GM12878 (cell line): ENCODE measurements around the gene OR14C36.

ENCODE experiments used
- CHD2 ChIP-seq: IDR thresholded peaks from 2 replicates; pipeline ENCODE4 v1.6.1; 2011; ENCODE audit warnings: low read depth, low read length, improper control_type of control experiment, borderline replicate concordance
- CREM ChIP-seq: IDR thresholded peaks from 2 replicates; pipeline ENCODE4 v1.6.1; 2014; ENCODE audit warnings: antibody characterized with exemption, low read depth
- EP300 ChIP-seq, 2 experiments: fragments of 150-350 bp in 1 of 2; IDR thresholded peaks; 2 replicates each; pipeline ENCODE4 v1.6.1; 2011 to 2012; ENCODE audit warnings: low read depth in 2 of 2, low read length in 2 of 2, borderline replicate concordance in 1 of 2, improper control_type of control experiment in 1 of 2, inconsistent platforms in 1 of 2; ENCODE audit not compliant: control insufficient read depth in 1 of 2
- EZH2 ChIP-seq: IDR thresholded peaks from 2 replicates; pipeline ENCODE4 v1.6.1; 2012; ENCODE audit warnings: low read depth, mild to moderate bottlenecking, control low read depth, inconsistent platforms, low read length, borderline replicate concordance; ENCODE audit not compliant: control insufficient read depth
- MEF2A ChIP-seq: IDR thresholded peaks from 2 replicates; pipeline ENCODE4 v1.6.1; 2011; ENCODE audit warnings: low read depth, mild to moderate bottlenecking, low read length, moderate library complexity; ENCODE audit not compliant: insufficient read depth
- PML ChIP-seq: IDR thresholded peaks from 2 replicates; pipeline ENCODE4 v1.6.1; 2012; ENCODE audit warnings: low read length, inconsistent platforms
- POLR2AphosphoS5 ChIP-seq: IDR thresholded peaks from 2 replicates; pipeline ENCODE4 v1.6.1; 2011; ENCODE audit warnings: mild to moderate bottlenecking, low read length, inconsistent platforms
- RAD21 ChIP-seq: IDR thresholded peaks from 2 replicates; pipeline ENCODE4 v1.6.1; 2011; ENCODE audit warnings: mild to moderate bottlenecking, low read depth, low read length, moderate library complexity; ENCODE audit not compliant: insufficient read depth
- TF ChIP-seq, protein P1 (sequence below): fragments of 450-650 bp; IDR thresholded peaks from 2 replicates; pipeline ENCODE4 v1.6.1; 2014; ENCODE audit warnings: mild to moderate bottlenecking
- TF ChIP-seq, protein P2 (sequence below): IDR thresholded peaks from 2 replicates; pipeline ENCODE4 v1.6.1; 2012; ENCODE audit warnings: improper control_type of control experiment, low read depth, low read length; ENCODE audit not compliant: insufficient replicate concordance
- TF ChIP-seq, protein P3 (sequence below), 3 experiments: IDR thresholded peaks in 2 of 3; conservative IDR thresholded peaks in 1 of 3; 2 replicates each; pipeline ENCODE4 v1.5.1; 2011; ENCODE audit warnings: low read depth in 3 of 3, low read length in 3 of 3, mild to moderate bottlenecking in 3 of 3, control low read depth in 2 of 3, moderate library complexity in 2 of 3, inconsistent platforms in 1 of 3, mixed read lengths in 1 of 3; ENCODE audit not compliant: control insufficient read depth in 2 of 3, insufficient read depth in 1 of 3; ENCODE audit errors: extremely low read depth in 1 of 3
- TF ChIP-seq, protein P4 (sequence below): fragments of 450-650 bp; IDR thresholded peaks from 2 replicates; pipeline ENCODE4 v1.6.1; 2017; ENCODE audit warnings: low read depth, mild to moderate bottlenecking, moderate library complexity
- TF ChIP-seq, protein P5 (sequence below): fragments of 150-350 bp; IDR thresholded peaks from 2 replicates; pipeline ENCODE4 v1.6.1; 2016; ENCODE audit warnings: low read depth, low read length
- TF ChIP-seq, protein P6 (sequence below): fragments of 450-650 bp; IDR thresholded peaks from 2 replicates; pipeline ENCODE4 v1.6.1; 2016; ENCODE audit warnings: mild to moderate bottlenecking

DNA sequence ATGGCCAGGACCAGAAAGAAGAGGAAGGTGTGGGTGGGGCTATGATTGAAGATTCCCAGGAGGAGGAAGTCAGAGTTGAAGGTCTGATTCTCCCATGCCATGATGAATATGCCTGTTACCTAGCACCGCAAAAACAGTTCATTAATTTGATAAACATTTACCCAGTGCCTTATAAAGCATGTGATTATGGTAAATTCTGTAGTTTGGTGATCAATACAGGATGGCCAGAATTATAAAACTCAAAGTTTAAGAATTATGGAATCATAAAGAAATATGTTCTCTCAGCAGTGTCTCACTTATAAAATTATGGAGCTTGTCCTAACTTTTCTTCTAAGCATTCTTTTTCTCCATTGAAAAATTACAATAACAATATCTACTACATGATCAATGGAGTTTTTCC lies 24.1 kb upstream of the OR14C36 start, which contains the start of gene OR2M7:
- TF ChIP-seq, protein P1, sequence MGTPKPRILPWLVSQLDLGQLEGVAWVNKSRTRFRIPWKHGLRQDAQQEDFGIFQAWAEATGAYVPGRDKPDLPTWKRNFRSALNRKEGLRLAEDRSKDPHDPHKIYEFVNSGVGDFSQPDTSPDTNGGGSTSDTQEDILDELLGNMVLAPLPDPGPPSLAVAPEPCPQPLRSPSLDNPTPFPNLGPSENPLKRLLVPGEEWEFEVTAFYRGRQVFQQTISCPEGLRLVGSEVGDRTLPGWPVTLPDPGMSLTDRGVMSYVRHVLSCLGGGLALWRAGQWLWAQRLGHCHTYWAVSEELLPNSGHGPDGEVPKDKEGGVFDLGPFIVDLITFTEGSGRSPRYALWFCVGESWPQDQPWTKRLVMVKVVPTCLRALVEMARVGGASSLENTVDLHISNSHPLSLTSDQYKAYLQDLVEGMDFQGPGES, result no peak
- TF ChIP-seq, protein P2, sequence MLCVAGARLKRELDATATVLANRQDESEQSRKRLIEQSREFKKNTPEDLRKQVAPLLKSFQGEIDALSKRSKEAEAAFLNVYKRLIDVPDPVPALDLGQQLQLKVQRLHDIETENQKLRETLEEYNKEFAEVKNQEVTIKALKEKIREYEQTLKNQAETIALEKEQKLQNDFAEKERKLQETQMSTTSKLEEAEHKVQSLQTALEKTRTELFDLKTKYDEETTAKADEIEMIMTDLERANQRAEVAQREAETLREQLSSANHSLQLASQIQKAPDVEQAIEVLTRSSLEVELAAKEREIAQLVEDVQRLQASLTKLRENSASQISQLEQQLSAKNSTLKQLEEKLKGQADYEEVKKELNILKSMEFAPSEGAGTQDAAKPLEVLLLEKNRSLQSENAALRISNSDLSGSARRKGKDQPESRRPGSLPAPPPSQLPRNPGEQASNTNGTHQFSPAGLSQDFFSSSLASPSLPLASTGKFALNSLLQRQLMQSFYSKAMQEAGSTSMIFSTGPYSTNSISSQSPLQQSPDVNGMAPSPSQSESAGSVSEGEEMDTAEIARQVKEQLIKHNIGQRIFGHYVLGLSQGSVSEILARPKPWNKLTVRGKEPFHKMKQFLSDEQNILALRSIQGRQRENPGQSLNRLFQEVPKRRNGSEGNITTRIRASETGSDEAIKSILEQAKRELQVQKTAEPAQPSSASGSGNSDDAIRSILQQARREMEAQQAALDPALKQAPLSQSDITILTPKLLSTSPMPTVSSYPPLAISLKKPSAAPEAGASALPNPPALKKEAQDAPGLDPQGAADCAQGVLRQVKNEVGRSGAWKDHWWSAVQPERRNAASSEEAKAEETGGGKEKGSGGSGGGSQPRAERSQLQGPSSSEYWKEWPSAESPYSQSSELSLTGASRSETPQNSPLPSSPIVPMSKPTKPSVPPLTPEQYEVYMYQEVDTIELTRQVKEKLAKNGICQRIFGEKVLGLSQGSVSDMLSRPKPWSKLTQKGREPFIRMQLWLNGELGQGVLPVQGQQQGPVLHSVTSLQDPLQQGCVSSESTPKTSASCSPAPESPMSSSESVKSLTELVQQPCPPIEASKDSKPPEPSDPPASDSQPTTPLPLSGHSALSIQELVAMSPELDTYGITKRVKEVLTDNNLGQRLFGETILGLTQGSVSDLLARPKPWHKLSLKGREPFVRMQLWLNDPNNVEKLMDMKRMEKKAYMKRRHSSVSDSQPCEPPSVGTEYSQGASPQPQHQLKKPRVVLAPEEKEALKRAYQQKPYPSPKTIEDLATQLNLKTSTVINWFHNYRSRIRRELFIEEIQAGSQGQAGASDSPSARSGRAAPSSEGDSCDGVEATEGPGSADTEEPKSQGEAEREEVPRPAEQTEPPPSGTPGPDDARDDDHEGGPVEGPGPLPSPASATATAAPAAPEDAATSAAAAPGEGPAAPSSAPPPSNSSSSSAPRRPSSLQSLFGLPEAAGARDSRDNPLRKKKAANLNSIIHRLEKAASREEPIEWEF, result no peak
- TF ChIP-seq PML, result no peak
- TF ChIP-seq POLR2AphosphoS5, result no peak
- TF ChIP-seq, protein P3, sequence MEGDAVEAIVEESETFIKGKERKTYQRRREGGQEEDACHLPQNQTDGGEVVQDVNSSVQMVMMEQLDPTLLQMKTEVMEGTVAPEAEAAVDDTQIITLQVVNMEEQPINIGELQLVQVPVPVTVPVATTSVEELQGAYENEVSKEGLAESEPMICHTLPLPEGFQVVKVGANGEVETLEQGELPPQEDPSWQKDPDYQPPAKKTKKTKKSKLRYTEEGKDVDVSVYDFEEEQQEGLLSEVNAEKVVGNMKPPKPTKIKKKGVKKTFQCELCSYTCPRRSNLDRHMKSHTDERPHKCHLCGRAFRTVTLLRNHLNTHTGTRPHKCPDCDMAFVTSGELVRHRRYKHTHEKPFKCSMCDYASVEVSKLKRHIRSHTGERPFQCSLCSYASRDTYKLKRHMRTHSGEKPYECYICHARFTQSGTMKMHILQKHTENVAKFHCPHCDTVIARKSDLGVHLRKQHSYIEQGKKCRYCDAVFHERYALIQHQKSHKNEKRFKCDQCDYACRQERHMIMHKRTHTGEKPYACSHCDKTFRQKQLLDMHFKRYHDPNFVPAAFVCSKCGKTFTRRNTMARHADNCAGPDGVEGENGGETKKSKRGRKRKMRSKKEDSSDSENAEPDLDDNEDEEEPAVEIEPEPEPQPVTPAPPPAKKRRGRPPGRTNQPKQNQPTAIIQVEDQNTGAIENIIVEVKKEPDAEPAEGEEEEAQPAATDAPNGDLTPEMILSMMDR (IDR thresholded peaks at IDR 0.05 in 2 of 3, conservative IDR thresholded peaks at IDR 0.05 in 1 of 3; ENCODE audit: control insufficient read depth in 2 of 3, extremely low read depth in 1 of 3, insufficient read depth in 1 of 3, low read depth in 3 of 3, low read length in 3 of 3), result no peak
- TF ChIP-seq, protein P4, sequence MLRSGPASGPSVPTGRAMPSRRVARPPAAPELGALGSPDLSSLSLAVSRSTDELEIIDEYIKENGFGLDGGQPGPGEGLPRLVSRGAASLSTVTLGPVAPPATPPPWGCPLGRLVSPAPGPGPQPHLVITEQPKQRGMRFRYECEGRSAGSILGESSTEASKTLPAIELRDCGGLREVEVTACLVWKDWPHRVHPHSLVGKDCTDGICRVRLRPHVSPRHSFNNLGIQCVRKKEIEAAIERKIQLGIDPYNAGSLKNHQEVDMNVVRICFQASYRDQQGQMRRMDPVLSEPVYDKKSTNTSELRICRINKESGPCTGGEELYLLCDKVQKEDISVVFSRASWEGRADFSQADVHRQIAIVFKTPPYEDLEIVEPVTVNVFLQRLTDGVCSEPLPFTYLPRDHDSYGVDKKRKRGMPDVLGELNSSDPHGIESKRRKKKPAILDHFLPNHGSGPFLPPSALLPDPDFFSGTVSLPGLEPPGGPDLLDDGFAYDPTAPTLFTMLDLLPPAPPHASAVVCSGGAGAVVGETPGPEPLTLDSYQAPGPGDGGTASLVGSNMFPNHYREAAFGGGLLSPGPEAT, result no peak
- TF ChIP-seq CHD2, result no peak
- TF ChIP-seq, protein P5, sequence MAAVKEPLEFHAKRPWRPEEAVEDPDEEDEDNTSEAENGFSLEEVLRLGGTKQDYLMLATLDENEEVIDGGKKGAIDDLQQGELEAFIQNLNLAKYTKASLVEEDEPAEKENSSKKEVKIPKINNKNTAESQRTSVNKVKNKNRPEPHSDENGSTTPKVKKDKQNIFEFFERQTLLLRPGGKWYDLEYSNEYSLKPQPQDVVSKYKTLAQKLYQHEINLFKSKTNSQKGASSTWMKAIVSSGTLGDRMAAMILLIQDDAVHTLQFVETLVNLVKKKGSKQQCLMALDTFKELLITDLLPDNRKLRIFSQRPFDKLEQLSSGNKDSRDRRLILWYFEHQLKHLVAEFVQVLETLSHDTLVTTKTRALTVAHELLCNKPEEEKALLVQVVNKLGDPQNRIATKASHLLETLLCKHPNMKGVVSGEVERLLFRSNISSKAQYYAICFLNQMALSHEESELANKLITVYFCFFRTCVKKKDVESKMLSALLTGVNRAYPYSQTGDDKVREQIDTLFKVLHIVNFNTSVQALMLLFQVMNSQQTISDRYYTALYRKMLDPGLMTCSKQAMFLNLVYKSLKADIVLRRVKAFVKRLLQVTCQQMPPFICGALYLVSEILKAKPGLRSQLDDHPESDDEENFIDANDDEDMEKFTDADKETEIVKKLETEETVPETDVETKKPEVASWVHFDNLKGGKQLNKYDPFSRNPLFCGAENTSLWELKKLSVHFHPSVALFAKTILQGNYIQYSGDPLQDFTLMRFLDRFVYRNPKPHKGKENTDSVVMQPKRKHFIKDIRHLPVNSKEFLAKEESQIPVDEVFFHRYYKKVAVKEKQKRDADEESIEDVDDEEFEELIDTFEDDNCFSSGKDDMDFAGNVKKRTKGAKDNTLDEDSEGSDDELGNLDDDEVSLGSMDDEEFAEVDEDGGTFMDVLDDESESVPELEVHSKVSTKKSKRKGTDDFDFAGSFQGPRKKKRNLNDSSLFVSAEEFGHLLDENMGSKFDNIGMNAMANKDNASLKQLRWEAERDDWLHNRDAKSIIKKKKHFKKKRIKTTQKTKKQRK, result no peak
- TF ChIP-seq RAD21, result no peak
- no peak for TF ChIP-seq EZH2
- TF ChIP-seq, protein P6, sequence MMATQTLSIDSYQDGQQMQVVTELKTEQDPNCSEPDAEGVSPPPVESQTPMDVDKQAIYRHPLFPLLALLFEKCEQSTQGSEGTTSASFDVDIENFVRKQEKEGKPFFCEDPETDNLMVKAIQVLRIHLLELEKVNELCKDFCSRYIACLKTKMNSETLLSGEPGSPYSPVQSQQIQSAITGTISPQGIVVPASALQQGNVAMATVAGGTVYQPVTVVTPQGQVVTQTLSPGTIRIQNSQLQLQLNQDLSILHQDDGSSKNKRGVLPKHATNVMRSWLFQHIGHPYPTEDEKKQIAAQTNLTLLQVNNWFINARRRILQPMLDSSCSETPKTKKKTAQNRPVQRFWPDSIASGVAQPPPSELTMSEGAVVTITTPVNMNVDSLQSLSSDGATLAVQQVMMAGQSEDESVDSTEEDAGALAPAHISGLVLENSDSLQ, result no peak
- no peak for TF ChIP-seq CREM
- no peak for TF ChIP-seq EP300 (IDR thresholded peaks at IDR 0.05; ENCODE audit: borderline replicate concordance in 1 of 2, control insufficient read depth in 1 of 2, low read depth in 2 of 2, low read length in 2 of 2)
- TF ChIP-seq MEF2A, result no peak
